Stimulated activated CD4-positive, alpha-beta T cell treated with anti-CD3 and anti-CD28 coated beads, Interleukin-15, amount 100 ng/mL, for 1 hour (primary cell): ENCODE data around the gene SCAF11.

Experiments used
- DNase-seq, 2 donors: peaks; one replicate each; pipeline ENCODE4 v3.0.0-alpha.2; 2020; ENCODE audit warnings: low read depth in 1 of 2, low spot score in 1 of 2

The SCAF11 gene

GRCh38 chr12:45930369-45930768 is 60.0 kb downstream of the SCAF11 start:
- no peak for DNase-seq

DNA sequence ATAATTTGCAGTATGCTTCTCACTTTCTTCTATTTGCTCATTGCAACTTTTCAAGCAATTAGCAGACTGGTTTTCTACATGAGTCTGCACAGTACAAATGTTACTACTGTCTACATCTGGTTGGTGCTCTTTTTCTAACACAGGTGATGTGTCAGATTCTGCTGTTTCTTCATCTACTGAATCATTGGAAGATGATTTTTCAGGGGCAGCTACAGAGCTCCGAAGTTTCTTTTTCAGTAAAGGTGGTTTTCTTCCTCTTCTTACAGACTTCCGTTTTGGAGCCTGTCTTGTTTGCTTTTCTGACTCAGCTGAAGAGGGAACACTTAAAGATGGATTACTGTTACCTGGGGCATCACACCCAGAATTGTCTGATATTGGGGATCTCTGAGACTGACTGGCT is 62.1 kb downstream of the SCAF11 start:
- no peak for DNase-seq

DNA sequence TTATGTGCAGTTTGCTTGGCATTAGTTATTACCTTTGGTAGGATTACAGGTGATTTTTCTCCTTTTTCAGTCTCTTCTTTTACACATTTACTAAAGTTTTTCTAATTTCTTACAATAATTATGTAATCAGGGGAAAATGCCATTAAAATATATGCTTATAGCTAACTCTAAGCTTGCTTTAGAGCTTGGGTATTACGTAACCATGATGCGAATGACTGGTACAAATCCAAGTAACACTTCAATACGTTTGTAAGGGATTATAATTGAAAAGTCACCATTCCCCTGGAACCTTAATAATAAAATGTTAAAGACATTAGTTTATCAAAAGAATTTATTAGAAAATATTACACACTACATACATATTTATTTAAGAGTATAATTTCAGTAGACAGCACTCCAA is 71.6 kb downstream of the SCAF11 start:
- DNase-seq: no peak

GRCh38 chr12:45915405-45915804 is 75.0 kb downstream of the SCAF11 start:
- DNase-seq: no peak

DNA sequence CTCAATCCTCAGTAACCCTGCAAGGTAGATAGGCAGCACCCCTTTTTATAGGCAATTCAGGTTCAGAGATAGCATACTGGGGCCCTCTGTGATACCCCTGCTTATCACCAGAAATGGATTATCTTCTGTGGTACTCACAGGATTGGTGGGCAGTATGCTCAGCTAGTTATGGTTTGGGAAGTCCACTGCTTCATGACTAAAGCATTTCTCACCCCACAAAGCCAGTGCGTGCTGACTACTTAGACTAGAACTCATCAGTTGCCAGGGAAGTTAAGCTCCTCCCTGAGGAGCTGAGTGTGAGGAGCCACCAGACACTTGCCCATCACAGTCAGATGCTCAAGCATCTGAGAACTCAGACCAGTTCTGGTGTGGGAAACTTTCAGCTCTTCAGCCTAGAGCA is 76.3 kb downstream of the SCAF11 start:
- no peak for DNase-seq

- DNase-seq: no peak
Observed at GRCh38 chr12:45913631-45914030, 76.7 kb downstream of the SCAF11 start.

- no peak for DNase-seq
Observed at GRCh38 chr12:45912774-45913173, 77.6 kb downstream of the SCAF11 start.

DNA sequence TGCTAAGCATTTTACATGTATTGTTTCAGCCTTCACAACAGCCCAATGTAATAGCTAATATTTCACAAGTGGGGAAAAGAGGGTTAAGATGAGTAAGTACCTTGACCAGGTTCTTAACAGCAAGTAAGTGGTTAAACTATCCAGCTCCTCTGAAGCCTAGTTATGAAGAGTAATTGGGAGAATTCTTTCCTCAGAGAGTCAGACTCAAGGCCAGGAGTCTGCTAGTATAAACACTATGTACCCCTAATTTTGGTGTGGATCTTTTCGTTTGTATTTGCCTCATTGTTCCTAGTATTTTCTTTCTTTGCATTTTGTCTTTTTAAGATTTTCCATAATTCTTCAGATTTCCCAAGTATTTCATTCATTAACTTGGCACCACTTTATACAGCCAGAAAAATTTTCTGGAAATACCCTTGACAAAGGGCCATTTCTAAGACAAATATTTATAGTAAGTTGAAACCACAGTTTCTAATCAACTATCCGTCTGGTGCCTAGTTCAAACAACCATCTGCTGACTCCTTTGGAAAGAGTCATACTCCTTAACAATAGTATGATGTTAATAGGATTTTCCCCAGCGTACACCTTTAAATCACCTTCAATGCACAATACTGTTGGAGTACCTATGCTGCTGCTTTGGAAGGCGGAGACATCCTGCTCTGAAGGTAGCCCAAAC is 81.2 kb downstream of the SCAF11 start:
- no peak for DNase-seq

- no peak for DNase-seq
Observed at GRCh38 chr12:45907955-45908354, 82.4 kb downstream of the SCAF11 start.

DNA sequence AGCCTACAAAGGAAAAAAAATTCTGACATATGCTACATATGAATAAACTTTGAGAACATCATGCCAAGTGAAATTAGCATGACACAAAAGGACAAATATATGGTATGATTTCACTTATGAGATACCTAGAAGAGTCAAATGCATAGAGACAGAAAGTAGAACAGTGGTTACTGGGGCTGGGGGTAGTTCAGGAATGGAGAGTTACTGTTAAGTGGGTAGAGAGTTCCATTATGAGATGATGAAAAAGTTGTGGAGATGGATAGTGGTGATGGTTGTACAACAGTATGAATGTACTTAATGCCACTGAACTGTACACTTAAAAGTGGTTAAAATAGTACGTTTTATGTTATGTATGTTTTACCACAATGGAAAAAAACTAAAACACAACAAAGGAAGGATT is 92.3 kb downstream of the SCAF11 start:
- no peak for DNase-seq

DNA sequence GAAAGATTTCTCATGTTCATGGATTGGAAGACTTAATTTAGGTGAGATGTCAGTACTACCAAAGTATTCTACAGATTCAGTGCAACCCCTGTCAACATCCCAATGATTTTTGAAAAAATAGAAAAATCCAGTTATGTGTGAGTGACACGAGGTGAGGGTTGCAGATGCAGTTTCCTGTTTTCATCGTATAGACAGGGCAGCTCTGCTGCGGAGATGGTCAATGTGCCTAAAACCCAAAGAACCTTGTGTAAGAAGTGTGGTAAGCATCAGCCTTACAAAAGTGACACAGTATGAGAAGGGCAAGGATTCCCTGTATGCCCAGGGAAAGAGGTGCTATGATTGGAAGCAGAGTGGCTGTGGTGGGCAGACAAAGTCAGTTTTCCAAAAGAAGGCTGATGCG is 94.4 kb downstream of the SCAF11 start:
- no peak for DNase-seq

- no peak for DNase-seq
Observed at GRCh38 chr12:45893240-45893639, 97.1 kb downstream of the SCAF11 start.

DNA sequence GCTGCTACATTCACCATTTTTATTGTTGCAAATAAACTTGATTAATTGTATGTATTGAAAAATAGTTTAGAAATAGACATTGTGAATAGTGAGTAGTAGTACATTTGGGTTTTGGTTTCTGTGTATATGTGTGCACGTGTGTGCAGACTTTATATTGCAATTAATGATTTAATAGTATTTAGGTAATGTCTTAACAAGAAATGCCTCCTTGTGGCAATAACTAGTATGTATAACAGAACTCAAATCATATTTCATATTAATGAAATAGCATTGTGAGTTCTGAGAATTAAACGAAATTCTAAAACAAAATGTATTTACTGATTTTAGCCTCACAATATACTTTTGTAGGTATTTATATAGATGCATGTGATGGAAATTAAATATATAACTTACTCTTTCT is 100.1 kb downstream of the SCAF11 start:
- DNase-seq: no peak

DNA sequence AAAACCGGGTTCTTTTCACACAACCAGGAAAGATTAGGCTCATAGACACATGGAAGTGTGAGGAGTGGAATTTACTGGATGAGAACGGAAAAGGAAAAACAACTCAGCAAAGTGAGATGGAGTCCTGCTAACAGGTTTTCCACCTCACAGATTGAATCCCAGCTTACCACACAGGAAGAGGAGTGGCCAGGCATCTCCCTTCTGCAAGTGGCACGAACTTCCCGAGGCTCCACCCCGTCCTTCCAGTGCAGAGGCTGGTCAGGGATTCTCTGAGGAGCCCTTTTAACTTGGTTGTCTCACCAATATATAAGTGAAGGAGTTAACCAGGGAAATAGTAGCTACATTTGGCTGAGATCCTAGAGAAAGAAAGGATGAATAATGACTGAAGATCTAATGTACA is 102.8 kb downstream of the SCAF11 start:
- no peak for DNase-seq

DNA sequence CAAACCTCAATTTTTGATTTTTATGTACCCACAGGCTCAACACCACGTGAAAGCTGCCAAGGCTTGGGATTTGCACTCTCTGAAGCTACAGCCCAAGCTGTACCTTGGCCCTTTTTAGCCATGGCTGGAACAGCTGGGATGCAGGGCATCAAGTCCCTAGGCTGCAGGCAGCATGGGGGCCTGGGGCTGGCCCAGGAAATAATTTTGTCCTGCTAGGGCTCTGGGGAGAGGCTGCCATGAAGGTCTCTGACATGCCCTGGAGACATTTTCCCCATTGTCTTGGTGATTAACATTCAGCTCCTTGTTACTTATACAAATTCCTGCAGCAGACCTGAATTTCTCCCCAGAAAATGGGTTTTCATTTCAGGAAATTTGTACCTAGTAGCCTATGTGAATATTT is 103.7 kb downstream of the SCAF11 start:
- no peak for DNase-seq

GRCh38 chr12:45883187-45883586 is 107.2 kb downstream of the SCAF11 start:
- DNase-seq: no peak

GRCh38 chr12:45880533-45880932 is 109.8 kb downstream of the SCAF11 start:
- DNase-seq: no peak

DNA sequence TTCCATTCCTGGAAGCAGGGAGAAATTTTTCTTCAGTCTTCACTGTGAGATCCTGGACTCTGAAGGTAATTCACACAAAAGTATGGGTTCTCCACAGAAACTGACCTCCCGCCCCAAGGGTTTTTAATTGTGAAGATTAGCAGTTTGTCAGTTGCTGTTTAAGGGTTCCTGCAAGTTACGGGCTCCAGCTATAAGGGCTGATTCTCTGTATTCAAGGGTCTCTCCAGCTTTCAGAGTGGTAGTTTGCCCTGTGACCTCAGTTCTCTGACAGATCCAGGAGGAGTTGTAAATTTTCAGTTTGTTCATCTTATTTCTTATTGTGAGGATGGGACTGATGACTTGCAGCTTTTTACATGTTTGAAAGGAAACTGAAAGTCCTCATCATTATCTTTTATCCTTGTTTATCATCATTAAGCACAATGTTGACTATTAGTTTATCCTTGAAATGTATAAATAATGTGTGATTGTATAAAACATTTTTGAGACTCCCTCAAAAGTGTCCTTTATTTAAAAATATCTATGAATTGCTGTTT is 110.9 kb downstream of the SCAF11 start:
- DNase-seq: no peak

GRCh38 chr12:45878630-45879255 is 111.6 kb downstream of the SCAF11 start:
- DNase-seq: no peak

DNA sequence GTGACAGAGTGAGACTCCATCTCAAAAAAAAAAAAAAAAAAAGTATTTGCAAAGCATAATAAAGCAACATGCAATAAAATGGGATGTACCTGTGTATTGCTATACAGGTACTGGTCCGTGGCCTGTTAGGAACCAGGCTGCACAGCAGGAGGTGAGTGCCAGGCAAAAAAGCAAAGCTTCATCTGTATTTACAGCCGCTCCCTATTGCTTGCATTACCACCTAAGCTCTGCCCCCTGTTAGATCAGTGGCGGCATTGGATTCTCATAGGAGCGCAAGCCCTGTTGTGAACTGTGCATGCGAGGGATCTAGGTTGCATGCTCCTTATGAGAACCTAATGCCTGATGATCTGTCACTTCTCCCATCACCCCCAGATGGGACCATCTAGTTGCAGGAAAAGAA is 113.3 kb downstream of the SCAF11 start:
- no peak for DNase-seq

DNA sequence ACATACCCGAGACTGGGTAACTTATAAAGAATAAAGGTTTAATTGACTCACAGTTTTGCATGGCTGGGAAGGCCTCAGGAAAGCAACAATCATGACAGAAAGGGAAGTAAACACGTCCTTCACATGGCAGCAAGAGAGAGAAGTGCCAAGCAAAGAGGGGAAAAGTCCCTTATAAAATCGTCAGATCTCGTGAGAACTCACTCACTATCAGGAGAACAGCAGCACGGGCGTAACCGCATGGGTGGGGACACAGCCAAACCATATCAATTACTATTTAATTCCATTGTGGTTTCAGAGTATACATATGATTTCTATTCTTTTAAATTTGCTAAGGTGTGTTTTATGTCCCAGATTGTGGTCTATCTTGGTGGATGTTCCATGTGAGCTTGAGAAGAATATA is 117.9 kb downstream of the SCAF11 start:
- no peak for DNase-seq
